Stimulated activated CD4-positive, alpha-beta T cell treated with anti-CD3 and anti-CD28 coated beads, Interleukin-12 subunit alpha, Interleukin-12 subunit beta, amount 100 ng/mL, for 24 hours (primary cell): ENCODE measurements around the gene ADAMTS17.

Source experiments
- DNase-seq, 2 experiments: peaks; one replicate each; pipeline ENCODE4 v3.0.0-alpha.2; 2020; ENCODE audit warnings: low read depth in 2 of 2

The ADAMTS17 gene, protein sequence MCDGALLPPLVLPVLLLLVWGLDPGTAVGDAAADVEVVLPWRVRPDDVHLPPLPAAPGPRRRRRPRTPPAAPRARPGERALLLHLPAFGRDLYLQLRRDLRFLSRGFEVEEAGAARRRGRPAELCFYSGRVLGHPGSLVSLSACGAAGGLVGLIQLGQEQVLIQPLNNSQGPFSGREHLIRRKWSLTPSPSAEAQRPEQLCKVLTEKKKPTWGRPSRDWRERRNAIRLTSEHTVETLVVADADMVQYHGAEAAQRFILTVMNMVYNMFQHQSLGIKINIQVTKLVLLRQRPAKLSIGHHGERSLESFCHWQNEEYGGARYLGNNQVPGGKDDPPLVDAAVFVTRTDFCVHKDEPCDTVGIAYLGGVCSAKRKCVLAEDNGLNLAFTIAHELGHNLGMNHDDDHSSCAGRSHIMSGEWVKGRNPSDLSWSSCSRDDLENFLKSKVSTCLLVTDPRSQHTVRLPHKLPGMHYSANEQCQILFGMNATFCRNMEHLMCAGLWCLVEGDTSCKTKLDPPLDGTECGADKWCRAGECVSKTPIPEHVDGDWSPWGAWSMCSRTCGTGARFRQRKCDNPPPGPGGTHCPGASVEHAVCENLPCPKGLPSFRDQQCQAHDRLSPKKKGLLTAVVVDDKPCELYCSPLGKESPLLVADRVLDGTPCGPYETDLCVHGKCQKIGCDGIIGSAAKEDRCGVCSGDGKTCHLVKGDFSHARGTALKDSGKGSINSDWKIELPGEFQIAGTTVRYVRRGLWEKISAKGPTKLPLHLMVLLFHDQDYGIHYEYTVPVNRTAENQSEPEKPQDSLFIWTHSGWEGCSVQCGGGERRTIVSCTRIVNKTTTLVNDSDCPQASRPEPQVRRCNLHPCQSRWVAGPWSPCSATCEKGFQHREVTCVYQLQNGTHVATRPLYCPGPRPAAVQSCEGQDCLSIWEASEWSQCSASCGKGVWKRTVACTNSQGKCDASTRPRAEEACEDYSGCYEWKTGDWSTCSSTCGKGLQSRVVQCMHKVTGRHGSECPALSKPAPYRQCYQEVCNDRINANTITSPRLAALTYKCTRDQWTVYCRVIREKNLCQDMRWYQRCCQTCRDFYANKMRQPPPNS

DNA sequence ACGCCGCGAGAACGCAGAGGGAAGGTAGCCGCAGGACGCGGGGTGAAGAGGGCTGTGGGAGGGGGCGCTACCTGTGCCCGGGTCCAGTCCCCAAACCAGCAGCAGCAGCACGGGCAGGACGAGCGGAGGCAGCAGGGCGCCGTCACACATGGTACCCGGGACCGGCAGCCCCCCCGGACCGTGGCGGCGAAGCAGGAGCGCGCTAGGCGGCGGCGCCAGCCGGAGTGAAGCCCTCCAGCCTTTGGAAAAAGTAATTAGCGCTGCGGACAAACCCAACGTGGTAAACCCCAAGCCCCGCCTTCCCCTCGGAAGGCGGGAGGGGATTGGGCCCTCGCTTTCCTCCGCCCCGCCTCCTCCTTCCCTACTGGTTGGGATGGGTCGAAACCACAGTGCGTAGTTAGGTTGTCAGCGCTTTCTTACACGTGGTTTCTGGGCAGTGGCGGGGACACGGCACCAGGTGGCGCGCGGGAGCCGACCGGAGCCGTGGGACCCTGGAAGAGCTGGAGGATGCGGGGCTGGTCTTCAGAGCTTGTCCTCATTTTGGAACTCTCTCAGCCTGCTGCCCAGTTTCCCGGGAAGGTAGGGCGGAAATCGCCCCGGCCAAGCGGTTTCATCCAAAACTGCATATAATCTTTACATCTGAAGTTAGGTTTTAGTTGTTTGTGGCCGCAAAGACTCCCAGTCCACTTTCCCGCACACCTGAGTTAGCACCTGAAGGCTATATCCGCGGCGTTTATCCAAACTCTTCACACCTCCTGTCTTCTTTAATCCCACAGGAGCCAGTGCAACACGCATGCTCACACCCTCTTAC, at the start of gene ADAMTS17:
Gene ADAMTS17 (minus strand): TSS at position 226 of the 811 bp plus-strand sequence. CDS start 76 bp downstream, at position 150.
- DNase-seq: peak; percentile 88 to 94

DNA sequence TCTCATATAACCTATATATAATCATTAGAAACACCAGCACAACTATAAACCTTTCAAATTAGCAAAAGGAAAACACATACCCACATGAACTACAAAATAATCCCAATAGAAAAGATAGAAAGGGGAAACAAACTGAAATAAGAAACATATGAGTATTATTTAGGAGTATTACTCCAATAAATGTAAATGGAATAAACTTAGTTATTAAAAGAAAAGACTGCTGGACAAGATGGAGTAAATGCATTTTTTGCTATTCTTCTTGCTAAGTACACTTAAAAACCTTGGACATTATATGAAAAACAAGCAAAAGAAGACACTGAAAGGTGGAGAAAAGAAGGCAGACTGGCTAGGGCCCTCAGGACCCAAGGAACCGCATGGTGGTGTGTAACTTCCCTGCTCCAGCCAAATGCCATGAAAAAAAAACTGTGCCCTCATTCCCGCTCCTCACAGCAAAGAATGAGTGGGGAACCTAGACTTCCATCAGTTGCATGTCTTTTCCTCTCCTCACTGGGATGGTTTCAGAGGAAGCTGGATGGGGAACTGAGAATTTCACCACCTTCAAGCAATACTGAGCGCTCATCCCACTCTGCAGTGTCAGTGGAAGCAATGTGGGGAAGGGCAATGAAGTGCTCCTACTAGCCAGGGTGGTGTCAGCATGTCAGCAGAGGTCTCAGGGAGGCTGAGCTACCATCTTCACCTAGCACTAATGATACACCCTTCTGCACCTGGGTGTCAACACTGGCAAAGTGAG, 43.7 kb upstream of the ADAMTS17 start:
- DNase-seq: no peak

- DNase-seq: no peak
Measured at GRCh38 chr15:100384108-100384410, 42.3 kb upstream of the ADAMTS17 start.

DNA sequence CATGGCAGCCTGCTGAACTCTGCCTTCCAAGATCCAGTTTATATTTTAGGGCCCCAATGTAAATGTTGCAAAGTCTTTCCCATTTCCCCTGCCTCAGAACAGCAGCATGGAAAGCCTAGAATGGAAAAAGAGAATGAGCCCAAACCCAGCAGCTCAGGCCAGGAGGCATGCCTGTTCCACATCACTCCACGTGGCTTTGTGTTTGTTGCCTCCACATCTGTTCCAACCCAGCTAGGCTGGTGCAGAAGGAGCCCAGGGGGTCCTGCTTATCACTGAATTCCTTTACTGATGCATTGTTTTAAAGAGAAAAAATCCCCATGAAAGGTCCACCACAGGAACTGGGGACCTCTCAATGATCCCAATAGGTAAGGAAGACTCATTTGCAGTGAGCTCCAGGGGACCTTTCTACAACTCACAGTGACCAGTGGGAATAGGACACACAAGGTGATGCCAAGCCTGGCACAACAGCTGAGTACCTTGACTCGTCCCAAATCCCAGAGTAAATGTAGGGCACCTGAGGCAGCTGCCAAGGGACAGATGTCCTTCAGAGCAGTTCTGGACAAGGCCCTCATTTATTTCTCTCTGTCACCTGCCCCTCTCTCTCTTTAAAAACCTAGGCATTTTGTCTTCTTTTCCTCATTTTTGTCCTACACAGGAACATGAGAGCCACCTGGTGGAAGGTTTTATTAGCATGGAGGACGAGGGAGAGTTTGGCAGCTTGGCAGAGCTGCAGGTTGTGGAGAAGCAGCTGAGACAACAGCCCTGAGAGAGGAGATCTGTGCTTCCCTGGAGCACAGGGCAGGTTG, 41.7 kb upstream of the ADAMTS17 start:
- DNase-seq: peak in 1 of 2 experiments; percentile 11

GRCh38 chr15:100373942-100374341, 32.2 kb upstream of the ADAMTS17 start:
- DNase-seq: no peak

DNA sequence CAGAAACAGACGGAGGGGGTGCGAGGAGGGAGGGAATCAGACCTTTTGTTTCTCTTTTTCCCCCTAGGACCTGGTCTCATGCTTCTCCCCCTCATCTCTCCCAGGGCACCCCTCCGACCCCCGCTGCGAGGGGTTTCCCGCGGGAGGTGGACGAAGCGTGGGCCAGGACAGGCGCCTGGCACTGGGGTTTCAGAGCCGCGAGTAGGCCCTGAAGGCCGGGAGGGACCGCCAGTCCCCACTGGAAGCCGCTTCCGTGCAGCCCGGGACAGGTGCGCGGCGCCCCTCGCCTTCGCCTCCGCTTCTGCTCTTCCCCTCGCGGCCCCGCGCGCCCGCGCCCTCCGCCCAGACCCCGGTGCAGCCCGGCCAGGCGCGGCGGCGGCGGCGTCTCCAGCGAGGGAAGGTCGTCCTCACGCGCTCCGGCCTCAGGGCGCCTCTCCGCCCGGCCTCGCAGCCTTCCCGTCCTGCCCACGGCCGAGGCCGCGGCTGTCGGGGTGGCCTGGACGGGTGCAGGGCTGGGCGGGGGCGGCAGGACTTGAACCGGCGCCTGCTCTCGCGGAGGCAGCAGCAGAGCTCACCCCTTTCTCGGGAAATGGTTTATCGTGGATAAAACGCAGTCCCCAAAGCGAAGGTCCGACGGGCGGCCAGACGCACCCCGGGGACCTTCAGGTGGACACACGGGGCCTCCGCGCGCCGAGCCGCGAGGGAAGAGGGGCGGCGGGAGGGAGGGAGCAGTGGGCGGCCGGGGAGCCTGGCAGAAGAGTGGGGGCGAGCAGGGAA, 31.5 kb upstream of the ADAMTS17 start:
- DNase-seq: no peak

- no peak for DNase-seq
Measured at GRCh38 chr15:100372739-100373119, 31.0 kb upstream of the ADAMTS17 start.

DNA sequence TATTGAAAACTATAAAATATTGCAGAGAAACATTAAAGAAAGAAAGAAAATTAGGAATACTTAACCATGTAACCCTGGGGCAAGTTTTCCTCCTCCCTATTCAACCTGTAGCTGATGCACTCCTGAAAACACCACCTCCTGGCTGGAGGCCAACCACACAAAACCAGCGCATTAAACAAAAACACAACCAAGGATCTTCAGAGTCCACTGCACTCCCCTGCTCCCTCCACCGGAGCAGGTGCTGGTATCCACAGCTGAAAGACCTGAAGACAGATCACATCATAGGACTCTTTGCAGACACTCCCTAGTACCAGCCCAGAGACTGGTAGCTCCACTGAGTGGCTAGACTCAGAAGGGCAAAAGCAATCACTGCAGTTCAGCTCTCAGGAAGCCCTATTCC, 13.6 kb upstream of the ADAMTS17 start:
- DNase-seq: no peak

DNA sequence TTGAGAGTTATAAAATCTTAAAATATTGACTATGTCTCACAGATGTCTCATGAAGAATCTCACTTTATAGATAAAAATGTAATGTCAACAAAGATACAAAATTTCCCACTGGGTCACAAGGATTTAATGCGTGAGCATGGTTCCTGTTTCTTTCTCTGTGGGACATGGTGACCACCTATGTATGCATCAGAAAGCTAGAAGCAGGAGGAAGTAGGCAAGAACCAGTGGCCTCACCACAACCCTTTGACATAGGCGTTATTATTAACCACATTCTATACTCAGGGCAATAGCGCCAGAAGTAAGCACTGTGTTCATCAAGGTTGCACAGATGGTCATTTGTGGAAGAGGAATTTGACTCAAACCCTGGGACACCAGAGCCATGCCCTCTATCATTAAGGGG, 11.7 kb upstream of the ADAMTS17 start:
- no peak for DNase-seq

- DNase-seq: no peak
Measured at GRCh38 chr15:100350434-100351226, 8.9 kb upstream of the ADAMTS17 start.

DNA sequence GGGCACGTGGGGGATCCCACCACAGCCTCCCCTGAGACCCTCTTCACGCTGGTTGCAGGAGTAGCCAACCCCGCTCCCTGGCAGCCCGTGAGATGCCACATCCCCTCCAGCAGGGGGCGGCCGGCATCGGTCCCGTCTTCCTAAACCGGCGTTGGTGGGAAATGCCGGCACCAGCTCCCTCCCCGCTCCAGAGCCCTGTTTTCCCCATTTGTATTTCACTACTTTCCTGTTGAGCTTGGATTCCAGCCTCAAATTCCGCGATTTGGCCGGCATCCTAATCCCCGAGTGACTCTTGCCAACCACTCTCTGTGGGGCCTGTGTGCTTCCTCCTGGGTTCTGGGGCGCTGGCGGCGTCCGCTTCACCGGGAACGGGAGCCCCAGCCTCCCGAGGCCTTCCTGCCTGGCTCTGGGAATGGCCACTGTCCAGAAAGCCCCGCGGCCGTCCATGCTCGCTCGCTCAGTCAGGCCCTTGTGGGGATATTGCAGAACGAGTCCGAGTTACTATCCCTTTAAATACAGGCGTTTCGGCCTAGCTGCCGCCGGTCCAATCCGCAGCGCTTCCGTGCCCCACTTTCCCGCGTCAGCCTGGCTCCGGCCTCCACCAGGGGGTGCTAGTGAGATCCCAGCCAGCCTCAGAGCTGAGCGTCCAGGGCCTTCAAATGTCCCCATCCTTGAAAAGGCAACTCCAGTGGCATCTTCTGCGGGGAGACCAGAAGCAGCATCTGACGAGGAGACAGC, 8.1 kb upstream of the ADAMTS17 start:
- DNase-seq: peak; percentile 74 to 86

GRCh38 chr15:100349321-100349695, 7.5 kb upstream of the ADAMTS17 start:
- DNase-seq: no peak

DNA sequence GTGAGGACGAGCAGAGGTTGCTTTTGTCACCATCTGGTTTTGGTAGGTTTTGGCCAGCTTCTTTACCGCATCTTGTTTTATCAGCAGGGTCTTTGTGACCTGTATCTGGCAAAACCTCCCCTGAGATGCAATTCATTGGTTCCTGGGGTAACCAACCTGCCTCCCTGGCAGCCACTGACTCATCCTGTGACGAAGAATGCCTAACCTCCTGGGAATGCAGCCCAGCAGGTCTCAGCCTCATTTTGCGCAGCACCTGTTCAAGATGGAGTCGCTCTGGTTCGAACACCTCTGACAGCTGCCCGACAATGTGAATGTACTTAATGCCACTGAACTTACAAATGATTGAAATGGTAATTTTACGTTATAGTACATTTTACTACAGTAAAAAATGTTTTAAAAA, 6.8 kb upstream of the ADAMTS17 start:
- DNase-seq: no peak

DNA sequence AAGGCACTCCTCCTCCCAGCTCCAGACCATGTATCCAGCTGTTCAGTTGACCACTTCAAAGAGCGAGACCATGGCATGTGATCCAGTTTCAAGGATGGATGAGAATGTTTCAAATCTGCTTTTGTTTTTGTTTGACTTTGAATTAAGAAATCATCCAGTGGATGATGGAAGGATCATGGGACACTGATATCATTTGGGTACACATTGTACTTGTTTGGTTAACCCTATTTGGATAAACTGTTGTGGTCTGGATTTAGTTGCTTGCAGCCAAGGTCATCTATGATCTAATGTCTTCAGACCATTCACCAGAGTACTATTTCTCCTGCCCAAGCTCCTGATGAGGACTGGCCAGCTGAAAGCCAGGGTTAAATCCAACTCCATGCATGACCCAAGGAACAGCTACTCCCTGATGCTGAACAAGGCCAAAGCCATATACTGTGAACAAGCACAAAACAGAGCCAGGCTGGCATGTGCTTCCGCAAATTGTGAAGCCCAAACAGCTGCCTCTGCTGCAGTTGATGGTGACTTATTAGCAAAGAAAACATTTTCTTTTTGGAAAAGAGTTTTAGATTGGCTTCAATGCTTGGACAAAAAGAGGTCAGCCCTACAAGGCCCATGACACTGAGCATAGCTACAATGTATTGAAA, 5.2 kb upstream of the ADAMTS17 start:
- DNase-seq: no peak

DNA sequence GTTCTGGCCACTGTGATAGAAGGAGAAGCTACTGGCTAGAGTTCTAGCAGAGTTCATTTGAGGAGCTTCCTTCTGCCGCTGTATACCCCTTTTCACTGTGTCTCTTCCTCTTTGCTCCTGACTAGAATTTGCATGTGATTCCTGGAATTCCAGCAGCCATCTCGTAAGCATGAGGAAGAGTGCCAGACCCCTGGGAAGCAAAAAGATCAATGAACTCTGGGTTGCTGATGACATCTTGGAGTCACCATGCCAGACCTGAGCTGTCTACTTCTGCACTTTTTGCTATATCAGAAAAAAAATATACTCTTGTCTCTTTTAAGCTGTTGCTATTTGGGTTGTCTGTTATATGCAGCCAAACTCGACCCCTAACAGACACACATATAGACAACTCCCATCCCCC, 3.7 kb upstream of the ADAMTS17 start:
- DNase-seq: no peak

DNA sequence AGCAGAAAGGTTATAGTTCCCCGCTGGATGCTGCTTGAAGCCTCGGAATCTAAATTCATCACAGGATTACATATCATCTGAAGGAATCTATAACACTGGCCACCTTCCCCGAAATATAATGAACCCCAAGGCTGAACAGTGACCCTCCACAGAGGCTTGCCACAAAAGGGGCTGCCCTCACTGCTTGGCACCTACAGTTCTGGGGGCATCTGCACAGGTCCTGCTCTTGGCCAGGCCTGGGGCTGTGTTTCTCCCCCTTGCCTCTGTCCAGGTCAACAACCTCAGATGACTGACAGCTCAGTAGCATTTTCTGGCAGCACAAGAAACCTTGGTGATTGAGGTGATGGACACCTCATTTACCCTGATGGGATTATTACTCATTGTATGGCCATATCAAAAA, 1.5 kb upstream of the ADAMTS17 start:
- no peak for DNase-seq

DNA sequence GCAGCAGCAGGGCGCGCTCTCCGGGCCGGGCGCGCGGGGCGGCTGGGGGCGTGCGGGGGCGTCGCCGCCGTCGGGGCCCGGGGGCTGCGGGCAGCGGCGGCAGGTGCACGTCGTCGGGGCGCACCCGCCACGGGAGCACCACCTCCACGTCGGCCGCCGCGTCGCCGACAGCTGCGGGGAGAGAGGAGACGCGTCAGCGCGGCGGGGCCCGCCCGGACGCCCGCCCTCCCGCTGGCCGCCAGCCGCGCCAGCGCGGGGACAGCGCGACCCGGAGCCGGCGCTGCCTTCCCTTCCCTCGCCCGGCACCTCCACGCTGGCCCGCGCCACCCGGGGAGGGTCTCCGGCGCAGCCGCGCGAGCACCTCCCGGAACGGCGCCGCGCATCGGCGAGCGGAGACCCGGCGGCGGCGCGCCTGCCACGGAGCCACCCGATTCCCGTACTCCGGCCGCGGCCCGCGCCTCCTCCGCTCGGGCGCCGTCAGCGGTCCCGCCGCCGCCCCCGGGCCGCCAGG, 481 bp downstream of the ADAMTS17 start:
- DNase-seq: no peak
